HG02840 (cell line): ENCODE measurements around the gene KDM1A.

ENCODE experiments used
- ATAC-seq: cut with Tn5 transposase; IDR thresholded peaks from one replicate; pipeline ENCODE4 v1.9.1; 2021; ENCODE audit warnings: mild to moderate bottlenecking, moderate library complexity, moderate number of reproducible peaks; ENCODE audit not compliant: unreplicated experiment, low FRiP score

KDM1A gene

GRCh38 chr1:23103001-23103889 is 84.0 kb downstream of the KDM1A start:
- ATAC-seq: no peak

- no peak for ATAC-seq
Observed at GRCh38 chr1:23108918-23109533, 89.8 kb downstream of the KDM1A start.

GRCh38 chr1:23110391-23110790 is 91.1 kb downstream of the KDM1A start:
- ATAC-seq: no peak

- no peak for ATAC-seq
Observed at GRCh38 chr1:23111600-23112535, 92.6 kb downstream of the KDM1A start.

- ATAC-seq: no peak
Observed at GRCh38 chr1:23114424-23115079, 95.3 kb downstream of the KDM1A start.

GRCh38 chr1:23116216-23116836 is 97.1 kb downstream of the KDM1A start:
- no peak for ATAC-seq

- ATAC-seq: no peak
Observed at GRCh38 chr1:23116921-23117699, 97.8 kb downstream of the KDM1A start.

- ATAC-seq: no peak
Observed at GRCh38 chr1:23118407-23118806, 99.1 kb downstream of the KDM1A start.

- ATAC-seq: no peak
Observed at GRCh38 chr1:23118957-23119792, 99.9 kb downstream of the KDM1A start.

- ATAC-seq: no peak
Observed at GRCh38 chr1:23120383-23120782, 101.1 kb downstream of the KDM1A start.

GRCh38 chr1:23122023-23122748 is 102.9 kb downstream of the KDM1A start:
- ATAC-seq: no peak

- ATAC-seq: no peak
Observed at GRCh38 chr1:23122796-23123195, 103.5 kb downstream of the KDM1A start.

GRCh38 chr1:23123528-23123927 is 104.3 kb downstream of the KDM1A start:
- ATAC-seq: no peak

GRCh38 chr1:23124259-23125026 is 105.2 kb downstream of the KDM1A start:
- no peak for ATAC-seq

GRCh38 chr1:23125489-23125888 is 106.2 kb downstream of the KDM1A start:
- no peak for ATAC-seq

GRCh38 chr1:23126200-23126599 is 106.9 kb downstream of the KDM1A start:
- no peak for ATAC-seq

- ATAC-seq: no peak
Observed at GRCh38 chr1:23126801-23127200, 107.5 kb downstream of the KDM1A start.
